Stimulated activated CD4-positive, alpha-beta T cell treated with anti-CD3 and anti-CD28 coated beads, Interleukin-12 subunit alpha, Interleukin-12 subunit beta, amount 100 ng/mL, for 24 hours (primary cell): ENCODE data around the gene PLEKHA4.
A peak's percentile ranks its signal among the peaks of the same experiment; 100 is the strongest.
"Not testable (repeated sequence)": the region's sequence is repeated elsewhere in the genome, so short reads cannot be mapped to it uniquely, and the experiment has no call there.

ENCODE experiments used
- DNase-seq, 2 experiments: peaks; one replicate each; pipeline ENCODE4 v3.0.0-alpha.2; 2020; ENCODE audit warnings: low read depth in 2 of 2

Gene PLEKHA4

DNA sequence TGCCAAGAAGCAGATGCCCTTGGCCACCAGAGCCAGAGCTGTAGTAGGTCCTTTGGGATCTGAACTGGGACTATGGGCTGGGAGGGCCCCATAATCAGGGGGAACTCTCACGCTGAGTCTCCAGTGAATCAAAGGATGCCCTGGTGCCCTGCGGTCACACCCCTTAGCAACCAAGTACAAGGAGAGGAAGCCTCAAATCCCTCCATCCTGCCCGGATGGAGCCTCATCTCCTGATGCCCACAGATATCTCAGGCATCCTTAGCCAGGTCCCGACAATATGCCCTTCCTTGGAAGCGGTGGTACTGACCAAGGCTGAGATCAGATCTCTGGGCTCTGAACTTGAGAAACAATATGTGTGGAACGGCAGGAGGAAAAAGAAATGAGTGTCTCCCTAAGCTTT lies 1.7 kb downstream of the PLEKHA4 start:
- no peak for DNase-seq

DNA sequence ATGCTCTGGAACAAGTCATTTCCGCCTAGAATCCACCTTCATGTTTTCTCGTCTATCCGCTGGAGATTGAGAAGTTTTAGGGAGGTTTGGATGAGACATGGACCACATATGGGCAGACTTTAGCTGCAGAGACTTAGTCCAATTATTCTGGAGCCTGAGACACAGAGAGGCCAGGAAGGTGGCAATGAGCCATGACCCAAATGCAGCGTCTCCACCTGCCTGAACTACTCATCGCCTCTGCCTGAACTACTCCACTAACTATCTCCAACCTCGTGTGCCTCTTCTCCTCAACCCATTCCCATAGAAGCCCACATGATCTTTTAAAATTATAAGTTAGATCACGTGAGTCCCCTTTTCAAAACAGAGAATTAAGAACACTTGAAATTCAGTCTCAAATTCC lies 5.6 kb downstream of the PLEKHA4 start:
- no peak for DNase-seq

DNA sequence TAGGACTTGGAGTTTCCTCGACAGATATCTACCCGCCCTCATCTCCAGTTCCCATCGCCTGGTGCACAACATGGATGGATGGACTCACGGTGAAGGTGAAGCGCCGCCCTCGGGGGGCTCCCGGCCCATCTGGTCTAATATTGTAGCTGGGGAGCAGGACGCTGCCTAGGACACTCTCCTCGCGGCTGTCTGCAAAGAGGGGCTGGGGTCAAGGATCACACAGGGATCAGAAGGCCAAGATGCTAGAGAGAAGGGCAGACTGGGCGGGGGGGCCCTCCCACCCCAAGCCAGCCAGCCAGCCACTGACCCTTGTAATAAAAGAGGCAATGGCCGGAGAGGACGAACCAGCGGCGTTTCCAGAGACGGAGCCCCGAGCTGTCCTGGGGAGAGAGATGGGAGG lies 7.1 kb downstream of the PLEKHA4 start:
- DNase-seq = no peak

DNA sequence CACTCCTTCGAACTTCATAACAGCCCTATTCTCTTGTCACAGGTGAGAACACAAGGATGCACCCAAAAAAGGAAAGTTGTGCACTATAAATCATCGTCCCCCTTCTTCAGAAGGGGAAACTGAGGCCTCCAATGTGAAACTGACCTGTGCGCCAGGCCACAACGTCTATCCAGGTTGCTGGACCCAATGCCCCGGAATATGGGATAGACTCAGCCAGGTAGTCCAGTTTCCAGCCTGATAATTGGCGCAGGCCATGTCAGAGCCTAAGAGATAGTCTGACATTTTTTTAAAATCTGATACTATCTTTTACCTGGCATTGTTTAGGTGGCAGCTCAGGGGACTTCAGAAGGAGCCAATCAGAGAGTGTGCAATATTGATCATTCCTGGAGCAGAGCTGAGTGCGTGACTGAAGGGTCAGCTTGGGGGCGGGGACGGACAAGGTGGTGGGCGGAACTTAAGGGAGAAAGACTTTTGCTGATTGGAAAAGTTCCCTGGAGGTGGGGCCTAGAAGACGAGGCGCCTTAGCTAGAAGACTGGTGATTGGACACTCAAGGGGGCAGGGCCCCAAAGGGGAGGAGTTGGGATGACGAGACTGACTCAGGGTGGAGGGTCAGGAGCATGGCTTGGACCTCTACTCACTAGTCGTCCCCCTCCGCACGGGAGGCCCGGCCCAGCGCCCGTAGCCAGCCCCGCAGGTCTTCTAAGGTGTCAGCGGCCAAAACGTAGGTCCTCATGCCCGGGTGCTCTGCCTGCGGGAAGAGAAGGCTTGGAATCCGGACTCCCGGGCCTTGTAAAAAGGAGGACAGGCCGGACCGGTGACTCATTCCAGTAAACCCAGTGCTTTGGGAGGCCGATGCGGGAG lies 8.5 kb downstream of the PLEKHA4 start:
- DNase-seq = no peak

DNA sequence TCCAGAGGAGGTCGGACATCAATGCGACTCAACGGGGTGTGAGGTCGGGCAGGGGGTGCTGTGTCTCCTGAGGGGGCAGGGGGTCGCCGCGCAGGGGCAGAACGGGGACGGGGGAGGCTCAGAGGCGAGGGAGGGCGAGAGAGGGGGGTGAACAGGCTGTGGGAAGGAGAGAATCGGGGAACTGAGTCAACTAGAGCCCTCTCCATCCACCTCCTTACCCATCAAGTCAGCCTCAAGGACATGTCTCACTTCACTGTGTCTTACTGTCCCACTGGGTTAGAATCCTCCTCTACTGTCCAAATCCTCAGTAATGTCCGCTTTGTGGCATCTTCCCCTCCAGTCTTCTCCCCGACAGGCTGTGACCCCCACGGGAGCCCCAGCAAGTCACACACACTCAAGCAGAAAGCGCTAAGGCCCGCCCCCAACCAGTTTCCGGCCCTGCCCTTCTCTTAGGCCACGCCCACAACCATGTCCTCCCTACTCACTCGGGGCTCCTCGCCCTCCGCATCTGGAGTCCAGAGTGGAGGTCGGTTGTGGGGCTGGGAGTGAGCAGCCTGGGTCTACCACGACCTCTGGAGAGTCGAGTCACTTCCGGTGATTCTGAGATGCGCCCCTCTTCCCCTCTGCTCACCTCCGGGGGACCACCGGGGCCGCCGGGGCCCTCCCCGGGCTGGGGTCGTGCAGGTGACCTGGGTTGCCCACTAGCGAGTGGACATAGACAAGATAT lies 9.3 kb downstream of the PLEKHA4 start:
- DNase-seq = peak in 1 of 2 experiments; percentile 81

DNA sequence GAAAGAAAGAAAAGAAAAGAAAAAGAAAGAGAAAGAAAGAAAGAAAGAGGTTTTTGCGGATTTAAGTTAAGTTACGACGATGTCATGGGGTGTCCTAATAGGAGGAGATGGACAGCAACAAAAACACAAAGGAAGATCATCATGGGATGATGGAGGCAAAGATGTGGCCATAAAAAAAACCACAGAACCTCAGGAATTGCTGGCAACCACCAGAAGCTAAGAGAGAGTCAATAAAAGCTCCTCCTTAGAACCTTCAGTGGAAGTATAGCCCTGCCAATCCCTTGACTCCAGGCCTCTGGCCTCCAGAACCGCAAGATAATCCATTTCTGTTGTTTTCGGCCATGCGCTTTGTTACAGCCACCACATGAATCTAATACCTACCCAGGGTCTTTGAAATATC lies 11.5 kb downstream of the PLEKHA4 start:
- DNase-seq = no peak

DNA sequence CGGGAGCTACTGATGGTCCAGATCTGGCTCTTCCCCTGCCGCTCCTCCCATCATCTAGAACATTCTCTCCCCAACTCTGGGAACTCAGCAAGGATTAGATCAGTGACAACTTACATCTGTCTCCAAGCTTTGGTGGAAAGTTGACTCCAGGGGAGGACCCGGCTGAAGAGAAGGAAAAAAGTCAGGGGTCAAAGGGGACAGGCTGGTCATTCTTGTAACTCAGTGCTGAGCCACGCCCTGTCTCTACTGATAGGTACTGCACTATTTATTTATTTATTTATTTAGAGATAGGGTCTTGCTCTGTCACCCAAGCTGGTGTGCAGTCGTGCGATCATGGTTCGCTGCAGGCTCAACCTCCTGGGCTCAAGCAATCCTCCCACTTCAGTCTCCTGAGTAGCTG lies 14.3 kb downstream of the PLEKHA4 start:
- DNase-seq = no peak

DNA sequence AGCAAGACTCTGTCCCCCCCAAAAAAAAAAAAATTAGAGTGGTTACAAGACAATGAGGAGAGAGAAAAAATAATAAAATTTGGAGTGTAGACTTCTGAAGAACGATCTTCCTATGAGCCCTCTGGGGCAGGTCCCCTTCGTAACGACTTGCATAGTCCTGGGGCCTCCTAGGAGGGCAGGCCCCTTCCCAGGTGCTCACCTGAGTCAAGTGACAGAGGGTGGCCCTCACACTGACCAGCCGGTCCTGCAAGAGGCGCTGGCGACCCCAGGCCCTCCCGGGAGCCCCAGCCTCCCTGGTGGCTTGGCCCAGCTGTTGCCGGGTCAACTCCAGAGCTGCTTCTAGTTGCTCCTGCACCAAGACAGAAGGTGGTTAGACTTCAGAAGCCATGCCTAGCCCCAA lies 14.9 kb downstream of the PLEKHA4 start:
- DNase-seq = no peak

DNA sequence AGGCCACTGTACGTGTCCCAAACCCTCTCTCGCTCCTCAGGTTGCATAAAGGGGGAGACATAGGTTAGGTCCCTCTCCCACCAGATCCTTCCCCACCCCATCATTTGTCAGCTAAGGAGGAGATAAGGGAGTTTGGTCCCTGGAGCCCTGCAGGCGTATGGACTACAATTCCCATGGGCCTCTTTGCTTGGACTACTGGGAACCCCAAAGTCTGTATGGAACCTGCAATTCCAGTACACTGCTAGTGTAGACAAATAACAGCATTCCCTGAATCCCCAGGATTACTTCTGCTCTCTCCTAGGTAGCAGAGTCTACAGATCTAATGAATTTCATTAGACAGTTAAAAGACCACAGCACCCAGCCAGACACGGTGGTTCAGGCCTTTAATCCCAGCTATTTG lies 16.1 kb downstream of the PLEKHA4 start:
- DNase-seq = no peak

DNA sequence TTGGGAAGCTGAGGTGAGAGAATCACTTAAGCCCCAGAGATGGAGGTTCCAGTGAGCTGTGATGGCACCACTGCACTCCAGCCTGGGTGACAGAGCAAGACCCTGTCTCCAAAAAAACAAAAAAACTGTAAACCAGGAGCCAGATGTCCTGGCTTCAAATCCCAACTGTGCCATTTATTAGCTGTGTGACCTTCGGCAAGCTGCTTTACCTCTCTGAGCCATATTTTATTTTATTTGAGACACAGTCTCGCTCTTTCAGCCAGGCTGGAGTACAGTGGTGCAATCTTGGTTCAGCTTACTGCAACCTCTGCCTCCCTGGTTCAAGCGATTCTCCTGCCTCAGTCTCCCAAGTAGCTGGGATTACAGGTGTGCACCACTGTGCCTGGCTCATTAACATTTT lies 21.8 kb downstream of the PLEKHA4 start:
- DNase-seq = not testable (repeated sequence)

DNA sequence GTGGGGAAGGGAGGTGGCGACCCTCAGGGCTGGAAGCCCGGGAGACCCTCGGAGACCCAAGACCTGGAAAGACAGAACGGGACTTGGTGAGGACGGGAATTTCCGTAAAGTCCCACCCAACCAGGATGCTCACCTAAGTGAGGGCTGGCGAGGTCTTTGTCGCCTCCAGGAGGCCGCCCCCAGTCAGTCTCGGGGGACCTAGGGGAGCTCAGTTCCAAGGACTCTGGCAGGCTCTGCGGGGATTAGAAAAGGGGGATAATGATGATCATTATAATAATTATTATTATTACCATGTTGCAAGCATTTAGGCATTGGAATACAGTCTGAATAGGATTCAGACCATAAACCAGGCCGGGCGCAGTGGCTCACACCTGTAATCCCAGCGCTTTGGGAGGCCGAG lies 23.0 kb downstream of the PLEKHA4 start:
- DNase-seq = no peak

DNA sequence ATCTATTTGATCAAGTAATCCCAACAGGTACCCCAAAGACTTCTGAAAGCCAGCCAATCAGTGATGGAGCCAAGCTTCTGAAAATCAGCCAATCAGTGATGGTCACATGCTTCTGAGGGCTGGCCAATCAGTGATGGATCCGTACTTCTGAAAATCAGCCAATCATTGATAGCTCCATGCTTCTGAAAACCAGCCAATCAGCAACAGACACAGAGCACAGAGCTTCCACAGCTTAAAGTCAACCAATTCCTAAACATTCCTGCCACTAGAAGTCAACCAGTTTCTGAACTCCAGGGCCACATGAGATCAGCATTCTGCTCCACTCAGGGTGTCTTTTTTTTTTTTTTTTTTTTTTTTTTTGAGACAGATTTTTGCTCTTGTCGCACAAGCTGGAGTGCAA lies 23.9 kb downstream of the PLEKHA4 start:
- DNase-seq = no peak

DNA sequence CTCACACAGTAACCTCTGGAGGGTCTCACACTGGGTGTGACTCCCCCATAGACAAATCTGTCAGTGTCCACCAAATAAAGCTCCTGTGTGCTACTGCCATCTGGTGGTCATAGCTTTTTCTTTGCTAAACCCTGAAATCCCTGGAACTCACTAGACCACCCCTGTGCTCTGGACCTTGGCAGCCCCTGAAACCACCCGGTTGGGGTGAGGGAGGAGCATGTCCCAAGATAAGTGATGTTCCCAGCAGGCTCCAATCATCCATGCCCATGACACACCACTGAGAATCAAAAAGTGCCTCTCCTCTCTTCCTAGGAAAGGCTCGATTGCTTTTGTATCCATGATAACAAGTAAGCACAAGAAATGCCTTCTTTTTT lies 25.6 kb downstream of the PLEKHA4 start:
- DNase-seq = peak in 1 of 2 experiments; percentile 30

DNA sequence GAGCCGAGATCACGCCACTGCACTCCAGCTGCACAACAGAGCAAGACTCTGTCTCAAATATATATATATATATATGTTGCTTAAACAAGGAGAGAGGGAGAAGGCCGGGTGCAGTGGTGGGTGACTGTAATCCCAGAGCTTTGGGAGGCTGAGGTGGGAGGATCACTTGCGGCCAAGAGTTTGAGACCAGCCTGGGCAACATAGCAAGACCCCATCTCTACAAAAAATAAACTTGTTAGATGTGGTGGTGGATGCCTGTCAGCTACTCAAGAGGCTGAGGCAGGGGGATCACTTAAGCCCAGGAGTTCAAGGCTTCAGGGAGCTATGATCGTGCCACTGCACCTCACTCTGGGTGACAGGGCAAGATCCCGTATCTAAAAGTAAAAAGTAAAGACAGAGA lies 26.8 kb downstream of the PLEKHA4 start:
- DNase-seq = no peak

DNA sequence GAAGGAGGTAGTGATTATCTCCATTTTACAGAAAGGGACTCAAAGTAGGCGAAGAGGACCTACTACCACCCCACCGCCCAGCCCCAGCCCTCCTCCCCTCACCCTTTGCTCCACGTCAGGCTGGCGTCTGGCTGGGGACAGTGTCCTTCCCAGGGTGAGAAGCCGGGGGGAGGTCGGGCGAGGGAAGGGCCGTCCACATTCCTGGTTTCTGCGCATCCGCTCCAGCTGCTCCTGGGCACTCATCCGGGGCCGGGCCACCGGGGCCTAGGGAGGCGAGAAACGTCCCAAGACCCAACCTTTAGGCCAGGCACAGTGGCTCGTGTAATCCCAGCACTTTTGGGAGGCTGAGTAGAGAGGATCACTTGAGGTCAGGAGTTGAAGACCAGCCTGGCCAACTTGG lies 27.4 kb downstream of the PLEKHA4 start:
- DNase-seq = no peak

DNA sequence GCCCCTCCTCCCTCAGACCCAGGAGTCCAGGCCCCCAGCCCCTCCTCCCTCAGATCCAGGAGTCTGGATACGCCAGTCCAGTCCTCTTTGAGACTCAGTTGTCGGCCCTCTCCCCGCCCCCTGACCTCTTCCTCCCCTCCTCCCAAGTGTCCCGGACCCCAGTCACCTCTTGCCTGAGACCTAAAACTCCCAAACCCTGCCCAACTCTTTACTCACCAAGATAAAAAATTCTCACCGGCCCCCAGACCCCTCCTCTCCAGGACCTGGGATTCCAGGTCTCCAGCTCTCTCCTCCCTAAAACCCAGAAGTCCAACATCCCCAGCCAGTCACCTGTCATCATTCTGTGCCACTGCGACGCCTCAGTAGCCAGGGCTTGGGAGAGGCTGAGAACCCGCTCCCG lies 30.7 kb downstream of the PLEKHA4 start:
- DNase-seq = no peak

DNA sequence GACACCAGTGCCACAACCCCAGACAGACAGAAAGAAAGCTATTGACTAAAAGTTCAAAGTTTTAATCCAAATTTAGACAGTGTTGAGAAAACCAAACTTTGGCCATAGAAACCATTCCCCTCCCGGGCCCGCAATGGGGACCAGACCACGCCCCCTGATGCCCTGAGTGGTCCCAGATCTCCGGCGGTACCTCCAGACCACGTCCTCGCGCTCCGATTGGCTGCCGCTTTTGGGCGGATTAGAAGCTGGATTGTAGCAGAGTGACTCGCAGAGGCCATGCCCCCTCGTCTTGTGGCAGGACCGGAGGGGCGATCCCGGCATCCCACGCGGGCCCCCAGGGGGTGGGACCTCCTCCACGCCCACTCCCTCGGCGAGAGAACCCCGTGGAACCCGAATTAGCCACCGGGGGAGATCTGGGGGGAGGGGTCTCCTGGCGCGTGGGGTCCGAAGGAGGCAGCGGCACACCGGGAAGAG lies 31.3 kb downstream of the PLEKHA4 start:
- DNase-seq = peak; percentile 56 to 69

DNA sequence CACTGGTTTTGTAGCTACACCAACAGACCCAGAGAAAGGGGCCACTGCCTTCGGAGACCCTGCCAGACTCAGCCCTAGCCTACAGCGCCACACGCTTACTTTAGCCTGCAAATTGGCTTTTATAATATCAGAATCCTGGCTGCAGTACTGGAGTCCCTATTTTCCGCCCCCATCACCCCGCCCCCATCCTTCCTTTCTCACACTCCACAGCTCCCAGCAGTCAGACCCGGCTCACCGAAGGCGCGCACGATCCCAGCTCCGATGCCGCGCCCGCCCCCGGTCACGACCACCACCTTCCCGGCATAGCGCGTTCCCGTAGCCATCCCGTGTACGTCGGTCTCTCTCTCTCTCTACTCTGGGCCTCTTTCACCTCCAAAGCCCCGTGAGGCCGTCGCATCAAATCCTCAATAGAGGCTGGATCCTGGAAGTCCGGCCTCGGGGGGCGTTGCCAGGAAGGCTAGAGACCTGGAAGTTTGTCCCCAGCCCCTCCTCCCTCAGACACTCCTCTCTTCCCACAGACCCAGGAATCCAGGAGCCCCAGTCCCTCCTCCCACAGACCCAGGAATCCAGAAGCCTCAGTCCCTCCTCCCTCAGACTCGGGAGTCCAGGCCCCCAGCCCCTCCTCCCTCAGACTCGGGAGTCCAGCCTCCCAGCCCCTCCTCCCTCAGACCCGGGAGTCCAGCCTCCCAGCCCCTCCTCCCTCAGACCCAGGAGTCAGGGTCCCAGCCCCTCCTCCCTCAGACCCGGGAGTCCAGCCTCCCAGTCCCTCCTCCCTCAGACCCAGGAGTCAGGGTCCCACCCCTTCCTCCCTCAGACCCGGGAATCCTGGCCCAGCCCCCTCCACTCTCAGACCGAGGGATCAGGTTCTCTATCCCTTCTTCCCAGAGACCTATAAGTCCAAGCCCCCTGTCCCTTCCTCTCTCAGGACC lies 32.1 kb downstream of the PLEKHA4 start, which contains the start of gene HSD17B14:
Gene HSD17B14, minus strand, starts transcription at position 403 of the 929 bp plus-strand sequence. Its CDS starts 80 bp downstream, at position 323.
- no peak for DNase-seq

DNA sequence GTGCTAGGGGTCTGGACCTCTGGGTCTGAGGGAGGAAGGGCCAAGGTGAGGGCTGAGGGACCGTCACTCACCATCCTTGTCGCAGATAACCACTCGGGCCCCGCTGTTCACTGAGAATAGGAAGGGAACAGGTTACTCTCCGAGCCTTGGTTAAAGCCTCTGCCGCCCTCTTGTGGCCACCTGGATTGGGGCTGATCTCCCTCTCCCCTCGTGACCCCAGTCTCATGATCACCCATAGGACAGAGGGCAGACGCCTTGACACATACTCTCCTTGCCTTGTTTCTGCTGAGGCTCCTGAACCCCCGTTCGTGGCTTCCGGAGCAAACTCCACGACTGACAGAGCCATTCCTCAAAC lies 32.7 kb downstream of the PLEKHA4 start:
- DNase-seq = peak; percentile 74 to 96

DNA sequence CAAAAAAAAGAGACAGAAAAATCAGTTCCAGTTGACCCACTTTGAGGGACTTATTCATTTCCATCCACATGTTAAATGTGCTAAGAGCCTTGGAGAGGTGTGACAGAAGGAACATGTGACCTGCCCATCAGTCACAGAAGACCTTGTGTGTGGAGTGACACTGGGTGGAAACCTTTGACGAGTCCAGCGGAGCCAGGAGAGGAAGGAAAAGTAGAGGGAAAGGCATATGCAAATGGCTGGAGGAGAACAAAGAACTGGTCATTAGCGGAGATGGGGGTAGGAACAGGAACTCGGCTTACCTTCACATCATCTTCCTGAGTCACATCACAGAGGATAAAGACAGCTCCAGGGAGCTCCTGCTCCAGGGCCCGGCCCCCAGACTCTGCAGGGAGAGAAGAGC lies 34.4 kb downstream of the PLEKHA4 start:
- no peak for DNase-seq

DNA sequence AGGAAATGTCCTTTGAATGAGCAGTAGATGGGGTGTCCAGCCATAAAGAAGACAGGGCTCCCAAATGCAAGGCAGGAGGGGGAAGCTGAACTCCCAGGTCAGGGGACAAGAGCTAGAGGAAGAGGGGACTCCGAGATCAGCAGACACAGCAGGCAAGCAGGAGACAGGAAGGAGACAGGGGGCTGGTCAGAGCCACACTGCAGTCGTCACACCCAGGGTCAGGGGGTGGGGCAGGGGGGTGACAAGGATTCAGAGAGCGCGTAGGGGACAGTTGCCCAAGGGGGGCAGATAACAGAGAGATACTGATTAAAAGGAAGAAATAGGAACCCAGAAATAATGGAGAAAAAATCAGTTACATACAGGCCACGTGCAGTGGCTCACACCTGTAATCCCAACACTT lies 35.4 kb downstream of the PLEKHA4 start:
- DNase-seq = no peak

DNA sequence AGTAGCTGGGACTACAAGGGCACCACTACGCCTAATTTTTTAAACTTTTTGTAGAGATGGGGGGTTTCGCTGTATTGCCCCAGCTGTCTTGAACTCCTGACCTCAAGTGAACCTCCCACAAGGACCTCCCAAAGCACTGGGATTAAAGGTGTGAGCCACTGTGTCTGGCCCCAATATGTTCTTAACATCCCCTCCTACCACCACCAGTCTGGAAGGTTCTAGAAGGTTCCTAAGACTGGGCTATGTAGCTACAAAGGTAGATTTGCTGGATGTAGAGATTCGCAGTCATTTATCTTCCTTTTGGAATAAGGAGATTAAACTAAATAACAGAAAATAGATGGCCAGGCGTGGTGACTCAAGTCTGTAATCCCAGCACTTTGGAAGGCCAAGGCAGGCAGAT lies 37.5 kb downstream of the PLEKHA4 start:
- no peak for DNase-seq
